Activated CD4-positive, CD25-positive, alpha-beta regulatory T cell treated with anti-CD3 and anti-CD28 coated beads, Interleukin-2, amount 50 U/mL, for 16 hours (primary cell): ENCODE results near the gene ZCCHC10.
"Not testable (repeated sequence)": the region's sequence is repeated elsewhere in the genome, so short reads cannot be mapped to it uniquely, and the experiment has no call there.

Experiments used
- DNase-seq: peaks from one replicate; pipeline ENCODE4 v3.0.0-alpha.2; 2020; ENCODE audit warnings: low read depth, low spot score

ZCCHC10 gene

GRCh38 chr5:133041910-133042309 lies 15.6 kb upstream of the ZCCHC10 start:
- no peak for DNase-seq

- DNase-seq, result no peak
Measured at GRCh38 chr5:133041157-133041784, 14.9 kb upstream of the ZCCHC10 start.

GRCh38 chr5:133036677-133037076 lies 10.3 kb upstream of the ZCCHC10 start:
- DNase-seq, result not testable (repeated sequence)

GRCh38 chr5:133035224-133035623 lies 8.9 kb upstream of the ZCCHC10 start:
- no peak for DNase-seq

- no peak for DNase-seq
Measured at GRCh38 chr5:133034064-133034463, 7.7 kb upstream of the ZCCHC10 start.

- DNase-seq, result no peak
Measured at GRCh38 chr5:133032852-133033742, 6.7 kb upstream of the ZCCHC10 start.

- DNase-seq, result no peak
Measured at GRCh38 chr5:133030343-133031005, 4.1 kb upstream of the ZCCHC10 start.

GRCh38 chr5:133029416-133029815 lies 3.1 kb upstream of the ZCCHC10 start:
- DNase-seq, result no peak

GRCh38 chr5:133026664-133027153 lies 360 bp upstream of the ZCCHC10 start:
- no peak for DNase-seq

GRCh38 chr5:133019471-133019870 lies 6.9 kb downstream of the ZCCHC10 start:
- not testable (repeated sequence) for DNase-seq

- DNase-seq, result no peak
Measured at GRCh38 chr5:133017964-133018363, 8.4 kb downstream of the ZCCHC10 start.

GRCh38 chr5:133015466-133015865 lies 10.9 kb downstream of the ZCCHC10 start:
- DNase-seq, result no peak

- DNase-seq, result not testable (repeated sequence)
Measured at GRCh38 chr5:133008455-133008854, 17.9 kb downstream of the ZCCHC10 start.

GRCh38 chr5:133006653-133007052 lies 19.7 kb downstream of the ZCCHC10 start:
- no peak for DNase-seq

GRCh38 chr5:132999246-132999645 lies 27.1 kb downstream of the ZCCHC10 start:
- DNase-seq, result no peak

GRCh38 chr5:132998556-132998955 lies 27.8 kb downstream of the ZCCHC10 start:
- no peak for DNase-seq

GRCh38 chr5:132996307-132996706 lies 30.0 kb downstream of the ZCCHC10 start:
- no peak for DNase-seq

- DNase-seq, result no peak
Measured at GRCh38 chr5:132987531-132988408, 38.6 kb downstream of the ZCCHC10 start.

- DNase-seq, result not testable (repeated sequence)
Measured at GRCh38 chr5:132982971-132983370, 43.4 kb downstream of the ZCCHC10 start.

- no peak for DNase-seq
Measured at GRCh38 chr5:132981288-132981687, 45.1 kb downstream of the ZCCHC10 start.

GRCh38 chr5:132979976-132980375 lies 46.4 kb downstream of the ZCCHC10 start:
- DNase-seq, result no peak
